ENCODE data around the gene STAC. TPM values are rescaled to one million over a fixed set of nuclear protein-coding genes. Genes with fewer than 3 reads are reported as not detected.

The STAC gene
- total and polyA plus RNA-seq, 12 donors, result 1.3 to 12.0 (median 3.4) TPM

DNA sequence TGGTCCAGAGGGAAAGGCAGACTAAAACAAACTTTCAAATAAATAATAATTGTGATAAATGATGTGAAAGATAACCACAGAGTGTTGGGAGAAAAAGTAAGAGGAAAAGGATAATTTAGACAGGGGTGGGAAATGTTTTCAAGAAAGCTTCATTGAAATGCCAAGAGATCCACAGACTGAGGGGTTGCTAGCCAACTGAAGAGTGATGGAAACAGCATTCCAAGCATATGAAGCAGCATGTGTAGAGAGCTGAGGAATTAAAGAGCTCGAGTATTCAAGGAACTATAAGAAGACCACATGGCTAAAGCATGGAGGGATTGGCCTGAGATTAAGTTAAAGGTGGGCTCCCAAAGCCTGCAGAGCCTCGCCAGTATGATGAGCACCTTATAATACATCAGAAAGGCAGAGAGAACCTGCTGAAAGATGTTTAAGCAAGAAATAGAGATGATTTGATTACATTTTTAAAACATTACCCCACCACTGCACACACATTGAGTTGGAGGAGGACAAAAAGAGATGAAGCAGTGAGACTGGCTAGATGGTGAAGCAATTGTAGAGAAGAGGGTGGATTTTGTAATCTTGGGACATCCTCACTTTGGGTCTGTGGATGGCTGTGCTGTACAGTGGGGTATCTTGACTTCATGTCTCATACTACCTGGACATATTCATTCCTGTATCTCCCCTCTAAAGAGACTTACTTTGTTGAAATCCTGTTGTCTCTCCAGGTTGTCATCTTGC is 100.8 kb downstream of the STAC start:
- H3K4me3 ChIP-seq, result no peak overlapping the region
- TF ChIP-seq, protein P1, sequence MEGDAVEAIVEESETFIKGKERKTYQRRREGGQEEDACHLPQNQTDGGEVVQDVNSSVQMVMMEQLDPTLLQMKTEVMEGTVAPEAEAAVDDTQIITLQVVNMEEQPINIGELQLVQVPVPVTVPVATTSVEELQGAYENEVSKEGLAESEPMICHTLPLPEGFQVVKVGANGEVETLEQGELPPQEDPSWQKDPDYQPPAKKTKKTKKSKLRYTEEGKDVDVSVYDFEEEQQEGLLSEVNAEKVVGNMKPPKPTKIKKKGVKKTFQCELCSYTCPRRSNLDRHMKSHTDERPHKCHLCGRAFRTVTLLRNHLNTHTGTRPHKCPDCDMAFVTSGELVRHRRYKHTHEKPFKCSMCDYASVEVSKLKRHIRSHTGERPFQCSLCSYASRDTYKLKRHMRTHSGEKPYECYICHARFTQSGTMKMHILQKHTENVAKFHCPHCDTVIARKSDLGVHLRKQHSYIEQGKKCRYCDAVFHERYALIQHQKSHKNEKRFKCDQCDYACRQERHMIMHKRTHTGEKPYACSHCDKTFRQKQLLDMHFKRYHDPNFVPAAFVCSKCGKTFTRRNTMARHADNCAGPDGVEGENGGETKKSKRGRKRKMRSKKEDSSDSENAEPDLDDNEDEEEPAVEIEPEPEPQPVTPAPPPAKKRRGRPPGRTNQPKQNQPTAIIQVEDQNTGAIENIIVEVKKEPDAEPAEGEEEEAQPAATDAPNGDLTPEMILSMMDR (IDR thresholded peaks at IDR 0.05), result no peak
- no peak for TF ChIP-seq POLR2A (IDR thresholded peaks at IDR 0.05)
- DNase-seq, result no peak
- H3K27me3 ChIP-seq, result no peaks in the 10 kb centered on the region
- no peak overlapping the region for H3K27ac ChIP-seq
- intact Hi-C loops (cut with DNase I), result no loop called here
- peaks cover 0 to 9% of the 10 kb centered on the region in 2 donors for H3K4me1 ChIP-seq (replicated peaks in 1 of 2)
- H3K9me3 ChIP-seq (replicated peaks in 1 of 3), result no peaks in the 10 kb centered on the region
- H3K36me3 ChIP-seq (replicated peaks in 1 of 2), result no peaks in the 10 kb centered on the region
- 63 to 81% (median 74%) methylated on average over 2 of the region's 2 CpGs for WGBS, 4 donors

DNA sequence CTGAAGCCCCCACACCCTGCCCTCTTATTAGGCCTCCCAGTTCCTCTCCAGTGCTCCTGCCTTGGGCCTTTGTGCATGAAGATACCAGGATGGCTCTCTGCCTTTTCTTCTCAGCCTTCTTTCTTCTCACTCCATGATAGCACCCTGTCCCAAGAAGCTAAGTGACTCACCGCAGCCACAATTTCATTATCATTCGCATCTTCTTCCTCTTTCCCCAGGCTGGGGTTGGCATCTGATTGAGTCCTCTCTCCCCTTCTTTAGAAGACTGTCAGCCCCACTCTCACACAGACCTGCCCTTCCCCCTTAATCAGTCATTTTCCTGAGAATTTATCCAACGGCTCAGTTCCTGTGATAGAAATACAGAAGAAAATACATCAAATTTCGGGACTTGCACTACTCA is 102.0 kb downstream of the STAC start:
- Histone ChIP-seq H3K4me3 (no peak overlapping the region), H3K9me3 (replicated peaks in 1 of 3) (no peaks in the 10 kb centered on the region), H3K27me3 (no peaks in the 10 kb centered on the region), H3K36me3 (replicated peaks in 1 of 2) (no peaks in the 10 kb centered on the region), H3K27ac (no peak overlapping the region), H3K4me1 (replicated peaks in 1 of 2) (peaks cover 0 to 8% of the 10 kb centered on the region in 2 donors)
- WGBS, 4 donors, result 81 to 93% (median 85%) methylated on average over 4 of the region's 4 CpGs
- DNase-seq, result no peak
- no peak for TF ChIP-seq POLR2A (IDR thresholded peaks at IDR 0.05)
- TF ChIP-seq, protein P1 (IDR thresholded peaks at IDR 0.05), result no peak
- intact Hi-C loops (cut with DNase I), result no loop called here

DNA sequence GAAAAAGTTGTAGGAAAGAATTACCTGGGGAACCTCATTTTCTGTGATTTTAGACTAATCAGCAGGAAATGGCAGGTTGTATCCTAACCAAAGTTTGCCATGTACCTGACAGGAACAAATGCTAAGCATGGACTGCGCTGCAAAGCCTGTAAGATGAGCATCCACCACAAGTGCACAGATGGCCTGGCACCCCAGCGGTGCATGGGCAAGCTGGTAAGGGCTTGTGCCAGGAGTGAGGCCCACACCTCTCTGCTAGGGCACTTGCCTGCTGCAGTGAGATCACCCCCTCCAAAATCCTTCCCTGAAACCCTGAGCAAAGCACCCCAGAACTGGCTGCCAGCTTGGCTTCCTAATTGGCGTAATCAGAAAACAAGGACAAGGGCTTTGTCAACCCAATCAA is 102.6 kb downstream of the STAC start:
- Histone ChIP-seq H3K36me3 (replicated peaks in 1 of 2) (no peaks in the 10 kb centered on the region), H3K27ac (no peak overlapping the region), H3K27me3 (no peaks in the 10 kb centered on the region), H3K4me1 (replicated peaks in 1 of 2) (peaks cover 0 to 1% of the 10 kb centered on the region in 2 donors), H3K4me3 (no peak overlapping the region), H3K9me3 (replicated peaks in 1 of 3) (no peaks in the 10 kb centered on the region)
- intact Hi-C loops (cut with DNase I), result no loop called here
- no peak for TF ChIP-seq POLR2A (IDR thresholded peaks at IDR 0.05)
- TF ChIP-seq, protein P1 (IDR thresholded peaks at IDR 0.05), result no peak
- WGBS, 4 donors, result 92 to 97% (median 95%) methylated on average over 2 to 3 of the region's 3 CpGs
- no peak for DNase-seq

DNA sequence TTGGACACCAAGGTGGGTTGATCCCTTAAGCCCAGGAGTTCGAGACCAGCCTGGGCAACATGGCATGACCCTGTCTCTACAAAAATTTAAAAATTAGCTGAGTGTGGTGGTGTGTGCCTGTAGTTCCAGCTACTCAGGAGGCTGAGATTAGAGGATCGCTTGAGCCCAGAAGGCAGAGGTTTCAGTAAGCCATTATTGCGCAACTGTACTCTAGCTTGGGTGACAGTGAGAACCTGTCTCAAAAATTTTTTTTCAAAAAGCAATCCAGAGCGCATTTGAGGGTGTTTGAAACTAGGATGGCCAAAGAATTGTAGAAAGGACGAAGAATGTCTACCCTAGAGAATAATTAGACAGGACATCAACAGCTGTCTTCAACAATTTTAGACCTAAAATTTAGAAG is 103.4 kb downstream of the STAC start:
- WGBS, 4 donors, result 91 to 98% (median 94%) methylated on average over 5 of the region's 5 CpGs
- Histone ChIP-seq H3K27me3 (peaks cover 3% of the 10 kb centered on the region), H3K9me3 (replicated peaks in 1 of 3) (no peaks in the 10 kb centered on the region), H3K27ac (no peak overlapping the region), H3K4me3 (no peak overlapping the region), H3K4me1 (replicated peaks in 1 of 2) (no peaks in the 10 kb centered on the region), H3K36me3 (replicated peaks in 1 of 2) (no peaks in the 10 kb centered on the region)
- TF ChIP-seq, protein P1 (IDR thresholded peaks at IDR 0.05), result no peak
- no peak for TF ChIP-seq POLR2A (IDR thresholded peaks at IDR 0.05)
- DNase-seq, result no peak
- intact Hi-C loops (cut with DNase I), result no loop called here
